K562 (cell line): ENCODE measurements around the gene PRKG1. TPM values are rescaled to one million over a fixed set of nuclear protein-coding genes. Genes with fewer than 3 reads are reported as not detected.

ENCODE experiments used
- ATAC-seq: fragments of 200-7000 bp; cut with Tn5 transposase; 3 replicates; pipeline ENCODE4 v1.9.1; 2020; ENCODE audit warnings: moderate library complexity
- BruUV-seq: library from RNA; stranded (reverse); fragments of 400-500 nt; replicated peaks from 2 replicates; lab custom pipeline; 2021; lab: Mats Ljungman, UMichigan
- CTCF ChIA-PET: fragments of 300-600 bp; formaldehyde crosslinking; extraction: SDS; loops from one replicate; lab custom pipeline; 2021; ENCODE audit warnings: low intra/inter-chr PET ratio; lab: Yijun Ruan, JAX
- POLR2A ChIA-PET: fragments of 300-600, 350-650 bp; sonication (Branson Sonifier 250); formaldehyde crosslinking; extraction: SDS; loops from one replicate; lab custom pipeline; 2021; ENCODE audit warnings: antibody characterized with exemption, inconsistent platforms; lab: Yijun Ruan, JAX
- DNase-seq, 4 experiments: peaks; one replicate each; pipeline versions ENCODE4 v3.0.0 to v3.0.0-alpha.2; 2011 to 2018; ENCODE audit warnings: low spot score in 3 of 4, mixed read lengths in 3 of 4; ENCODE audit errors: extremely low read depth in 1 of 4
- FAIRE-seq: peaks from 2 replicates; lab custom pipeline; 2011; peaks lifted over from hg19 to GRCh38; lab: Jason Lieb, UNC
- H2AFZ ChIP-seq: 2 replicates; pipeline ENCODE4 v1.6.0; 2011; ENCODE audit warnings: low read depth, low read length, control low read depth, inconsistent platforms
- H3K27ac ChIP-seq: fragments of 200-600 bp; 3 replicates; pipeline ENCODE4 v1.8.0; 2011; ENCODE audit warnings: low read depth, mild to moderate bottlenecking, control low read depth, inconsistent platforms, low read length, moderate library complexity, mixed read lengths; ENCODE audit errors: extremely low read depth
- H3K27me3 ChIP-seq, 2 experiments: fragments of 300-600 bp in 1 of 2; 2 replicates in 1 of 2; 3 replicates in 1 of 2; pipeline versions ENCODE4 v1.6.0 to v1.8.0; 2011; ENCODE audit warnings: inconsistent platforms in 2 of 2, low read length in 2 of 2, mild to moderate bottlenecking in 1 of 2, mixed read lengths in 1 of 2, moderate library complexity in 1 of 2; ENCODE audit not compliant: control insufficient read depth in 2 of 2, insufficient read depth in 2 of 2
- H3K36me3 ChIP-seq: fragments of 300-600 bp; 3 replicates; pipeline ENCODE4 v1.8.0; 2011; ENCODE audit warnings: mild to moderate bottlenecking, low read length, inconsistent platforms; ENCODE audit not compliant: control insufficient read depth, insufficient read depth
- H3K4me1 ChIP-seq, 2 experiments: fragments of 200-600 bp in 1 of 2; replicated peaks in 1 of 2; 2 replicates in 1 of 2; 3 replicates in 1 of 2; pipeline versions ENCODE4 v1.5.1 to v1.8.0; 2011; ENCODE audit warnings: inconsistent platforms in 2 of 2, low read length in 2 of 2, mild to moderate bottlenecking in 1 of 2, mixed read lengths in 1 of 2, moderate library complexity in 1 of 2; ENCODE audit not compliant: control insufficient read depth in 2 of 2, insufficient read depth in 2 of 2
- H3K4me2 ChIP-seq: 2 replicates; pipeline ENCODE4 v1.6.1; 2011; ENCODE audit warnings: low read length, control low read depth, inconsistent platforms, mixed read lengths; ENCODE audit not compliant: insufficient read depth
- H3K4me3 ChIP-seq: fragments of 200-600 bp; sonication (generic), shearing (Covaris generic); 2 replicates; pipeline ENCODE4 v1.5.1; 2016; ENCODE audit warnings: control low read depth, inconsistent platforms
- H3K79me2 ChIP-seq: fragments of 200-600 bp; 3 replicates; pipeline ENCODE4 v1.8.0; 2011; ENCODE audit warnings: low read length, inconsistent platforms; ENCODE audit not compliant: control insufficient read depth, insufficient read depth
- H3K9ac ChIP-seq, 2 experiments: 2 replicates each; pipeline versions ENCODE4 v1.6.0 to v1.6.1; 2011; ENCODE audit warnings: low read depth in 2 of 2, low read length in 2 of 2, control low read depth in 1 of 2, inconsistent platforms in 1 of 2, mild to moderate bottlenecking in 1 of 2, mixed read lengths in 1 of 2; ENCODE audit not compliant: insufficient read depth in 1 of 2
- H3K9me1 ChIP-seq: one replicate; pipeline ENCODE4 v1.6.0; 2011; ENCODE audit warnings: inconsistent platforms, mild to moderate bottlenecking, low read length, moderate library complexity; ENCODE audit not compliant: control insufficient read depth, insufficient read depth
- H3K9me3 ChIP-seq: replicated peaks from 2 replicates; pipeline ENCODE4 v1.5.1; 2011; ENCODE audit warnings: low read depth, low read length, inconsistent platforms; ENCODE audit not compliant: control insufficient read depth, insufficient read depth
- H4K20me1 ChIP-seq: replicated peaks from 2 replicates; pipeline ENCODE4 v1.6.1; 2011; ENCODE audit warnings: low read length, inconsistent platforms, mixed read lengths; ENCODE audit not compliant: control insufficient read depth, insufficient read depth
- BRD9 ChIP-seq: fragments of 450-650 bp; IDR thresholded peaks from 2 replicates; pipeline ENCODE4 v1.6.1; 2018; ENCODE audit warnings: low read depth; ENCODE audit not compliant: partially characterized antibody
- CAMTA2 ChIP-seq: fragments of 250-450 bp; sonication (Bioruptor Pico); conservative IDR thresholded peaks from 2 replicates; pipeline ENCODE4 v1.5.1; 2022
- HOMEZ ChIP-seq: fragments of 250-450 bp; sonication (Bioruptor Pico); IDR thresholded peaks from 2 replicates; pipeline ENCODE4 v1.4.0; 2020; ENCODE audit warnings: mild to moderate bottlenecking, moderate library complexity
- LEF1 ChIP-seq: fragments of 450-650 bp; IDR thresholded peaks from 2 replicates; pipeline ENCODE4 v1.6.1; 2016; ENCODE audit warnings: mild to moderate bottlenecking
- ZBTB40 ChIP-seq, 2 experiments: fragments of 450-650 bp in 1 of 2; sonication (generic) in 1 of 2; formaldehyde crosslinking in 1 of 2; IDR thresholded peaks; 2 replicates each; pipeline versions ENCODE4 v1.7.1 to v1.9.0; 2016 to 2022; ENCODE audit warnings: inconsistent platforms in 1 of 2, mild to moderate bottlenecking in 1 of 2, missing genetic modification reagents in 1 of 2
- ZBTB8A ChIP-seq: fragments of 450-650 bp; IDR thresholded peaks from 2 replicates; pipeline ENCODE4 v1.6.1; 2018; ENCODE audit warnings: mild to moderate bottlenecking, moderate library complexity; ENCODE audit not compliant: partially characterized antibody
- ZNF23 ChIP-seq: fragments of 250-450 bp; sonication (Bioruptor Pico); IDR thresholded peaks from 2 replicates; pipeline ENCODE4 v1.4.0; 2020; ENCODE audit warnings: mild to moderate bottlenecking
- WGBS: fragments of 100-300 bp; shearing (Covaris generic); methylation state at CpG from one replicate; pipeline ENCODE4 v1.1.6; 2016; ENCODE audit warnings: low coverage, mixed read lengths; ENCODE audit not compliant: insufficient coverage; ENCODE audit errors: missing lambda C conversion rate; 5-methylcytosine and 5-hydroxymethylcytosine counted together
- in situ Hi-C: fragments of 300-500 bp; cut with MboI; formaldehyde crosslinking; loops from 4 replicates; pipeline ENCODE4 v1.15.0; 2018; ENCODE audit warnings: inconsistent platforms, mixed read lengths
- intact Hi-C: fragments of 100-400 bp; cut with micrococcal nuclease; formaldehyde crosslinking; loops from 2 replicates; pipeline ENCODE4 v1.14.2; 2022
- polyA plus RNA-seq, 8 experiments: library from polyadenylated mRNA; depleted of rRNA in 4 of 8; stranded (reverse) in 5 of 8; unstranded in 3 of 8; fragments of >200 nt; fragmentation: Nextera tagmentation in 2 of 8; fragmentation: Illumina TruSeq in 1 of 8; extraction: Ambion mirVana in 2 of 8; extraction: Trizol in 1 of 8; gene quantifications; 2 replicates each; pipeline versions ENCODE4 v1.2.1 to v1.2.3, GENCODE V29; 2011 to 2014; ENCODE audit warnings: inconsistent platforms in 1 of 8, missing spikeins in 1 of 8
- total RNA-seq, 7 experiments: library from RNA; depleted of rRNA in 6 of 7; stranded (reverse); fragments of >200 nt in 6 of 7; fragmentation: Illumina TruSeq in 2 of 7; extraction: Trizol in 2 of 7; gene quantifications; 2 replicates each; pipeline versions ENCODE4 v1.2.1 to v1.2.3, GENCODE V29; 2011 to 2021; ENCODE audit warnings: low replicate concordance in 1 of 7
- TF ChIP-seq, protein P1 (sequence below): sonication (generic); formaldehyde crosslinking; IDR thresholded peaks from 2 replicates; pipeline ENCODE4 v1.8.0; 2022; ENCODE audit warnings: mild to moderate bottlenecking, missing genetic modification reagents

Gene PRKG1
- total and polyA plus RNA-seq, 9 of the 15 experiments (the other 6 are each of a cell fraction or from before 2014, with no cell fraction given) = 0.22 TPM; not detected in 8

- no peak for TF ChIP-seq LEF1
Measured at GRCh38 chr10:51748959-51749358, 674.7 kb downstream of the PRKG1 start (continued).

DNA sequence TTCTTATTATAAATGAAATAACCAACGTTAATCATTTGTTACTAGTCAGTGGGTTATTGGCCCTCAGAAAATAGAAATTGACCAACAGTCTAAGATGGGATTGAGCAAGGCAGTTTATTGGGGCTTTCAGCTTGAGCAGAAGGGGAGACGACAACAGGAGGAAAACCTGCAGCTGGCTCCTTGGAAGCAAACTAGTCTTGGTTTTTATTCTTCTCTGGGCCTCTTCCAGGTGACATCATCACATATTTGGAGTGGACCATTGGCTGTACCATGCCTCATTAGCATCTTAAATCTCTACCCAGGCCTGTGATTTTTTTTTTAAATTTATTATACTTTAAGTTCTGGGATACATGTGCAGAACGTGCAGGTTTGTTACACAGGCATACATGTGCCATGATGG, 684.1 kb downstream of the PRKG1 start:
- Histone ChIP-seq H3K36me3 (no peaks in the 10 kb centered on the region), H2AFZ (no peak overlapping the region), H3K79me2 (no peaks in the 10 kb centered on the region), H3K27ac (no peak overlapping the region), H3K9ac (no peak overlapping the region), H4K20me1 (no peaks in the 10 kb centered on the region), H3K9me3 (no peaks in the 10 kb centered on the region), H3K27me3 (no peaks in the 10 kb centered on the region), H3K4me1 (no peaks in the 10 kb centered on the region), H3K4me3 (no peak overlapping the region), H3K9me1 (no peaks in the 10 kb centered on the region), H3K4me2 (no peak overlapping the region)
- CTCF ChIA-PET = no interaction called here
- intact Hi-C loops (no loop called here), in situ Hi-C loops (no loop called here)
- no peak for ATAC-seq
- BruUV-seq = no TSS peak
- no peak for DNase-seq
- POLR2A ChIA-PET = no interaction called here
- FAIRE-seq = no peak
- 0% methylated on average over 3 of the region's 3 CpGs for WGBS
- TF ChIP-seq, protein P1, sequence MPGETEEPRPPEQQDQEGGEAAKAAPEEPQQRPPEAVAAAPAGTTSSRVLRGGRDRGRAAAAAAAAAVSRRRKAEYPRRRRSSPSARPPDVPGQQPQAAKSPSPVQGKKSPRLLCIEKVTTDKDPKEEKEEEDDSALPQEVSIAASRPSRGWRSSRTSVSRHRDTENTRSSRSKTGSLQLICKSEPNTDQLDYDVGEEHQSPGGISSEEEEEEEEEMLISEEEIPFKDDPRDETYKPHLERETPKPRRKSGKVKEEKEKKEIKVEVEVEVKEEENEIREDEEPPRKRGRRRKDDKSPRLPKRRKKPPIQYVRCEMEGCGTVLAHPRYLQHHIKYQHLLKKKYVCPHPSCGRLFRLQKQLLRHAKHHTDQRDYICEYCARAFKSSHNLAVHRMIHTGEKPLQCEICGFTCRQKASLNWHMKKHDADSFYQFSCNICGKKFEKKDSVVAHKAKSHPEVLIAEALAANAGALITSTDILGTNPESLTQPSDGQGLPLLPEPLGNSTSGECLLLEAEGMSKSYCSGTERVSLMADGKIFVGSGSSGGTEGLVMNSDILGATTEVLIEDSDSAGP = no peak
- no peak for TF ChIP-seq CAMTA2 (CRISPR knock-in tag)
- no peak for TF ChIP-seq ZBTB8A
- no peak for TF ChIP-seq ZBTB40 (IDR thresholded peaks at IDR 0.05)
- TF ChIP-seq ZBTB40 (CRISPR knock-in tag; IDR thresholded peaks at IDR 0.05) = no peak
- no peak for TF ChIP-seq HOMEZ (CRISPR knock-in tag)
- no peak for TF ChIP-seq ZNF23 (CRISPR knock-in tag)
- no peak for TF ChIP-seq BRD9
